WTC11 (cell line): ENCODE data around the gene RBP3. TPM values are rescaled to one million over a fixed set of nuclear protein-coding genes. Genes with fewer than 3 reads are reported as not detected.

Source experiments
- ATAC-seq: fragments of 200-7000 bp; cut with Tn5 transposase; 2 replicates; pipeline ENCODE4 v1.10.0; 2021; ENCODE audit warnings: mild to moderate bottlenecking, moderate library complexity
- CTCF ChIA-PET: fragments of 300-600 bp; sonication (Branson Sonifier 250); formaldehyde crosslinking; loops from one replicate; lab custom pipeline; 2021; ENCODE audit warnings: antibody characterized with exemption; lab: Charles Lee
- POLR2A ChIA-PET: fragments of 350-600 bp; sonication (Branson Sonifier 250); formaldehyde crosslinking; loops from one replicate; lab custom pipeline; 2021; ENCODE audit warnings: antibody characterized with exemption; lab: Charles Lee
- DNase-seq: peaks from one replicate; pipeline ENCODE4 v3.0.0; 2021; ENCODE audit warnings: low spot score
- H3K27ac Mint-ChIP-seq: 2 replicates; pipeline ENCODE4 v1.8.0; 2021; ENCODE audit warnings: mixed read lengths
- H3K27me3 Mint-ChIP-seq: 2 replicates; pipeline ENCODE4 v1.8.0; 2021; ENCODE audit warnings: low read depth, mild to moderate bottlenecking, moderate library complexity, mixed read lengths
- H3K36me3 Mint-ChIP-seq: 2 replicates; pipeline ENCODE4 v1.8.0; 2021; ENCODE audit warnings: mixed read lengths
- H3K4me1 Mint-ChIP-seq: 2 replicates; pipeline ENCODE4 v1.8.0; 2022; ENCODE audit warnings: mixed read lengths
- H3K4me3 Mint-ChIP-seq: 2 replicates; pipeline ENCODE4 v1.8.0; 2021; ENCODE audit warnings: mild to moderate bottlenecking, moderate library complexity, mixed read lengths
- H3K9me3 Mint-ChIP-seq: 2 replicates; pipeline ENCODE4 v1.8.0; 2021; ENCODE audit warnings: mixed read lengths
- AR ChIP-seq: fragments of 250-450 bp; sonication (Bioruptor Pico); IDR thresholded peaks from 2 replicates; pipeline ENCODE4 v1.9.0; 2021; ENCODE audit warnings: mild to moderate bottlenecking
- CTCF ChIP-seq: fragments of 200-600 bp; IDR thresholded peaks from 2 replicates; pipeline ENCODE4 v1.8.0; 2022; ENCODE audit warnings: antibody characterized with exemption
- ERG ChIP-seq: fragments of 250-450 bp; sonication (Bioruptor Pico); IDR thresholded peaks from 2 replicates; pipeline ENCODE4 v1.8.0; 2021; ENCODE audit warnings: mild to moderate bottlenecking
- ESRRA ChIP-seq: sonication (generic); formaldehyde crosslinking; IDR thresholded peaks from 2 replicates; pipeline ENCODE4 v1.8.1; 2022; ENCODE audit warnings: mild to moderate bottlenecking, missing genetic modification reagents, borderline replicate concordance
- FOXJ3 ChIP-seq: sonication (generic); formaldehyde crosslinking; IDR thresholded peaks from 2 replicates; pipeline ENCODE4 v1.9.0; 2021; ENCODE audit warnings: missing genetic modification reagents, mild to moderate bottlenecking, borderline replicate concordance
- IRF2 ChIP-seq: sonication (generic); formaldehyde crosslinking; IDR thresholded peaks from 2 replicates; pipeline ENCODE4 v1.8.0; 2022; ENCODE audit warnings: low read depth, missing genetic modification reagents, borderline replicate concordance
- JAZF1 ChIP-seq: fragments of 250-450 bp; sonication (Bioruptor Pico); IDR thresholded peaks from 2 replicates; pipeline ENCODE4 v1.9.0; 2021; ENCODE audit warnings: moderate library complexity, mild to moderate bottlenecking, inconsistent platforms
- KAT7 ChIP-seq: sonication (generic); formaldehyde crosslinking; IDR thresholded peaks from 2 replicates; pipeline ENCODE4 v1.8.1; 2023; ENCODE audit warnings: missing genetic modification reagents, mild to moderate bottlenecking, borderline replicate concordance
- MAX ChIP-seq: sonication (generic); formaldehyde crosslinking; IDR thresholded peaks from 2 replicates; pipeline ENCODE4 v1.8.0; 2022; ENCODE audit warnings: mild to moderate bottlenecking, missing genetic modification reagents
- NFYB ChIP-seq: sonication (generic); formaldehyde crosslinking; conservative IDR thresholded peaks from 2 replicates; pipeline ENCODE4 v1.8.0; 2022; ENCODE audit warnings: low read depth, missing genetic modification reagents
- NR2C2 ChIP-seq: sonication (generic); formaldehyde crosslinking; IDR thresholded peaks from 2 replicates; pipeline ENCODE4 v1.8.0; 2022; ENCODE audit warnings: mild to moderate bottlenecking, missing genetic modification reagents
- SMAD4 ChIP-seq: sonication (generic); formaldehyde crosslinking; IDR thresholded peaks from 2 replicates; pipeline ENCODE4 v1.8.0; 2022; ENCODE audit warnings: mild to moderate bottlenecking, missing genetic modification reagents
- SOX15 ChIP-seq: fragments of 250-450 bp; sonication (Bioruptor Pico); IDR thresholded peaks from 2 replicates; pipeline ENCODE4 v1.9.0; 2021; ENCODE audit warnings: mild to moderate bottlenecking
- SP1 ChIP-seq: sonication (generic); formaldehyde crosslinking; conservative IDR thresholded peaks from 2 replicates; pipeline ENCODE4 v1.8.1; 2022; ENCODE audit warnings: missing genetic modification reagents
- USF2 ChIP-seq: sonication (generic); formaldehyde crosslinking; IDR thresholded peaks from 2 replicates; pipeline ENCODE4 v1.8.1; 2023; ENCODE audit warnings: mild to moderate bottlenecking, missing genetic modification reagents, moderate library complexity
- ZNF263 ChIP-seq: sonication (generic); formaldehyde crosslinking; IDR thresholded peaks from 2 replicates; pipeline ENCODE4 v1.8.1; 2022; ENCODE audit warnings: low read depth, mild to moderate bottlenecking, moderate library complexity, missing genetic modification reagents
- total RNA-seq: library from RNA; stranded (reverse); gene quantifications from 3 replicates; pipeline ENCODE4 v1.2.3, GENCODE V29; 2021

RBP3 gene
- total RNA-seq, 1 experiment from 2014 or later: not detected

- CTCF ChIA-PET: no interaction called here
Observed at GRCh38 chr10:47356708-47357107, 8.5 kb downstream of the RBP3 start.

GRCh38 chr10:47357131-47357582 lies 9.0 kb downstream of the RBP3 start:
- no peaks in the 10 kb centered on the region for H3K27me3 Mint-ChIP-seq
- H3K4me3 Mint-ChIP-seq: no peak overlapping the region
- ChIA-PET POLR2A (no interaction called here), CTCF (interaction anchor here (1.0 kb wide), 1 partner anchor 16 kb away, joined by 5 read pairs; no protein-coding TSS in a partner anchor)
- ATAC-seq (no peak), DNase-seq (no peak)
- H3K9me3 Mint-ChIP-seq: no peaks in the 10 kb centered on the region
- no peak overlapping the region for H3K27ac Mint-ChIP-seq
- peaks cover 7% of the 10 kb centered on the region; the same call in 1 of the 2 replicates for H3K4me1 Mint-ChIP-seq
- no peaks in the 10 kb centered on the region for H3K36me3 Mint-ChIP-seq
- TF ChIP-seq SP1 (CRISPR knock-in tag): no peak
- TF ChIP-seq IRF2: no peak
- no peak for TF ChIP-seq AR (CRISPR knock-in tag)
- TF ChIP-seq MAX (CRISPR knock-in tag): no peak
- TF ChIP-seq ERG: no peak
- TF ChIP-seq CTCF: no peak
- no peak for TF ChIP-seq USF2 (CRISPR knock-in tag)
- TF ChIP-seq ZNF263 (CRISPR knock-in tag): no peak
- no peak for TF ChIP-seq FOXJ3 (CRISPR knock-in tag)
- TF ChIP-seq SMAD4 (CRISPR knock-in tag): no peak
- no peak for TF ChIP-seq NFYB

More at GRCh38 chr10:47356708-47357107, 8.5 kb downstream of the RBP3 start:
- DNase-seq: no peak
- POLR2A ChIA-PET: no interaction called here
- no peak overlapping the region for H3K27ac Mint-ChIP-seq
- TF ChIP-seq ESRRA (CRISPR knock-in tag): no peak
- no peak for TF ChIP-seq NR2C2
- no peak for TF ChIP-seq AR (CRISPR knock-in tag)
- TF ChIP-seq JAZF1 (CRISPR knock-in tag): no peak
- TF ChIP-seq KAT7 (CRISPR knock-in tag): no peak
- no peak for TF ChIP-seq ERG
- TF ChIP-seq SOX15 (CRISPR knock-in tag): no peak
- H3K4me1 Mint-ChIP-seq: peaks cover 7% of the 10 kb centered on the region; the same call in 1 of the 2 replicates
- no peak for ATAC-seq
- no peaks in the 10 kb centered on the region for H3K27me3 Mint-ChIP-seq
- H3K36me3 Mint-ChIP-seq: no peaks in the 10 kb centered on the region
- H3K9me3 Mint-ChIP-seq: no peaks in the 10 kb centered on the region
- H3K4me3 Mint-ChIP-seq: no peak overlapping the region
